Thyroid gland (tissue), 4 donors: ENCODE data around the gene ARHGAP8. TPM values are rescaled to one million over a fixed set of nuclear protein-coding genes. Genes with fewer than 3 reads are reported as not detected.

Experiments used
- DNase-seq, 2 donors: peaks; one replicate each; pipeline ENCODE4 v3.0.0-alpha.2; 2019
- H3K27ac ChIP-seq, 3 donors: fragments of 200-600 bp; sonication (generic); 1 replicate in 2 of 3; 2 replicates in 1 of 3; pipeline ENCODE4 v1.5.1; 2016 to 2019; ENCODE audit warnings: mild to moderate bottlenecking in 1 of 3, moderate library complexity in 1 of 3
- H3K27me3 ChIP-seq: fragments of 200-600 bp; sonication (generic); one replicate; pipeline ENCODE4 v1.5.1; 2019
- H3K36me3 ChIP-seq, 2 donors: fragments of 200-600 bp; sonication (generic); one replicate each; pipeline ENCODE4 v1.5.1; 2016 to 2019
- H3K4me1 ChIP-seq, 2 donors: fragments of 200-600 bp; sonication (generic); one replicate each; pipeline ENCODE4 v1.5.1; 2017 to 2019
- H3K4me3 ChIP-seq, 3 donors: fragments of 200-600 bp; sonication (generic); replicated peaks in 1 of 3; 1 replicate in 2 of 3; 2 replicates in 1 of 3; pipeline ENCODE4 v1.5.1; 2016; ENCODE audit warnings: mild to moderate bottlenecking in 1 of 3
- H3K9me3 ChIP-seq: fragments of 200-600 bp; sonication (generic); one replicate; pipeline ENCODE4 v1.5.1; 2017
- POLR2A ChIP-seq, 2 donors: fragments of 450-650 bp; IDR thresholded peaks; one replicate each; pipeline ENCODE4 v1.6.1; 2017; ENCODE audit warnings: antibody characterized with exemption in 2 of 2, mild to moderate bottlenecking in 2 of 2, moderate library complexity in 1 of 2
- WGBS, 2 donors: methylation state at CpG; one replicate each; pipeline ENCODE4 v1.1.5; 2017; 5-methylcytosine and 5-hydroxymethylcytosine counted together
- intact Hi-C: fragments of 100-400 bp; cut with DNase I; formaldehyde crosslinking; loops from one replicate; pipeline ENCODE4 v1.15.1; 2023
- total RNA-seq, 4 donors: library from RNA; depleted of rRNA; stranded (reverse); fragments of >200 nt; gene quantifications; one replicate each; pipeline ENCODE4 v1.2.3, GENCODE V29; 2016
- TF ChIP-seq, protein P1 (sequence below), 6 experiments: fragments of 200-600 bp in 3 of 6; fragments of 450-650 bp in 3 of 6; sonication (generic) in 3 of 6; IDR thresholded peaks; one replicate each; pipeline ENCODE4 v1.5.1; 2016 to 2019; ENCODE audit warnings: antibody characterized with exemption in 6 of 6, mild to moderate bottlenecking in 2 of 6, inconsistent platforms in 1 of 6, moderate library complexity in 1 of 6

Gene ARHGAP8
- total RNA-seq, 4 donors from 2014 or later = 24.8 to 44.3 (median 28.0) TPM

DNA sequence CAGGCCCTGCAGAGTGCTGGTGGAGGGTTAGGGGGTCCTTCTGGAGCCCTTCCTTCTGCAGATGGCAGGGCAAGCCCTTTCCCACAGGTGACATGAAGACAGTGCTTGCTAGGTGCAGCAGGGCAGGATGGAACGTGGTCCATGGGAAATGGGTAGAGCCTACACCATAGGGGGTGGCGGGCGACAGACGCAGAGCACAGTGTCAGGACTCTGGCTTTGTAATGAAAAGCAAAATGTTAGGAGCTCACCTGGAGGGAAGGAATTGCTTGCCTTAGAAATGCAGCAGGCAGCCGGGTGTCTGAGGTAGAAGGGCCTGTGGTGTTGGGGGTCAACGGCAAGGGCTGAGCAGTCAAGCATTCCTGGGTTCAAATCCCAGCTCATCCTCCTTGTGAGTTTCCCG, 54.9 kb downstream of the ARHGAP8 start:
- no peak overlapping the region for H3K4me3 ChIP-seq
- no peak for DNase-seq
- intact Hi-C loops = no loop called here
- no peaks in the 10 kb centered on the region for H3K36me3 ChIP-seq
- no peaks in the 10 kb centered on the region for H3K27me3 ChIP-seq
- H3K9me3 ChIP-seq = no peaks in the 10 kb centered on the region
- no peak for TF ChIP-seq POLR2A (IDR thresholded peaks at IDR 0.05)
- TF ChIP-seq, protein P1, sequence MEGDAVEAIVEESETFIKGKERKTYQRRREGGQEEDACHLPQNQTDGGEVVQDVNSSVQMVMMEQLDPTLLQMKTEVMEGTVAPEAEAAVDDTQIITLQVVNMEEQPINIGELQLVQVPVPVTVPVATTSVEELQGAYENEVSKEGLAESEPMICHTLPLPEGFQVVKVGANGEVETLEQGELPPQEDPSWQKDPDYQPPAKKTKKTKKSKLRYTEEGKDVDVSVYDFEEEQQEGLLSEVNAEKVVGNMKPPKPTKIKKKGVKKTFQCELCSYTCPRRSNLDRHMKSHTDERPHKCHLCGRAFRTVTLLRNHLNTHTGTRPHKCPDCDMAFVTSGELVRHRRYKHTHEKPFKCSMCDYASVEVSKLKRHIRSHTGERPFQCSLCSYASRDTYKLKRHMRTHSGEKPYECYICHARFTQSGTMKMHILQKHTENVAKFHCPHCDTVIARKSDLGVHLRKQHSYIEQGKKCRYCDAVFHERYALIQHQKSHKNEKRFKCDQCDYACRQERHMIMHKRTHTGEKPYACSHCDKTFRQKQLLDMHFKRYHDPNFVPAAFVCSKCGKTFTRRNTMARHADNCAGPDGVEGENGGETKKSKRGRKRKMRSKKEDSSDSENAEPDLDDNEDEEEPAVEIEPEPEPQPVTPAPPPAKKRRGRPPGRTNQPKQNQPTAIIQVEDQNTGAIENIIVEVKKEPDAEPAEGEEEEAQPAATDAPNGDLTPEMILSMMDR (IDR thresholded peaks at IDR 0.05) = no peak
- no peaks in the 10 kb centered on the region for H3K4me1 ChIP-seq
- H3K27ac ChIP-seq = no peak overlapping the region
- 78 to 83% methylated on average over 6 to 7 of the region's 7 CpGs for WGBS, 2 donors

DNA sequence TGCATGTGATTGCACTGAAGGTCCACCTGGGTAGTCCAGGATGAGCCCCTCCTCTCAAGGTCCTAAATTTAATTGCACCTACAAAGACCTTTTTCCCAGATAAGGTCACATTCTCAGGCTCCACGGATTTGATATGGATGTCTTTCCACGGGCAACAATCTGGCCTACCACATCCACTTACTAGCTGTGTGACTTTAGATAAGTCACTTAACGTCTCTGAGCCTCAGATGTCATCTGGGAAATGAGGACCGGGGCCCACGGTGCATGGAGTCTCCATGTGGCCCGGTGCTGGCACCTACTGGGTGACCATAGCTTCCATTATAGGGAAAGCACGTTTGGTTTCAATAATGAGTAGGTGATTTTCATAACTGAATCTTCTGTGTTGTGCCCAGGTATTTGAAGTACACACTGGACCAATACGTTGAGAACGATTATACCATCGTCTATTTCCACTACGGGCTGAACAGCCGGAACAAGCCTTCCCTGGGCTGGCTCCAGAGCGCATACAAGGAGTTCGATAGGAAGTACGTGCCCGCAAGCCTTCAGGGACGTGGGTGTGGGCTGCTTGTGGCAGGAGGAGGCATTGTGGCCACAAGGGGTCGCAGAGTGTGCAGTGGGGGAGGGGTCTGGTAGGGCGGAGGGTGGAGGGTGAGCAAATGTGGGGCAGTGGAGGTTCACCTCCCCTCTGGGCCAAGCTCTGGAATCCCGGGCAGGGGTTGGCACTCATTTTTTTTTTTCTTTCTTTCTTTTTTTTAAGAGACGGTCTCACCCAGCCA, 55.7 kb downstream of the ARHGAP8 start:
- Histone ChIP-seq H3K27ac (no peak overlapping the region), H3K27me3 (no peaks in the 10 kb centered on the region), H3K4me1 (no peaks in the 10 kb centered on the region), H3K36me3 (no peaks in the 10 kb centered on the region), H3K4me3 (no peak overlapping the region), H3K9me3 (no peaks in the 10 kb centered on the region)
- intact Hi-C loops = no loop called here
- WGBS, 2 donors = 80 to 82% methylated on average over 21 of the region's 21 CpGs
- DNase-seq = no peak
- TF ChIP-seq POLR2A (IDR thresholded peaks at IDR 0.05) = no peak
- TF ChIP-seq, protein P1 (IDR thresholded peaks at IDR 0.05) = no peak

DNA sequence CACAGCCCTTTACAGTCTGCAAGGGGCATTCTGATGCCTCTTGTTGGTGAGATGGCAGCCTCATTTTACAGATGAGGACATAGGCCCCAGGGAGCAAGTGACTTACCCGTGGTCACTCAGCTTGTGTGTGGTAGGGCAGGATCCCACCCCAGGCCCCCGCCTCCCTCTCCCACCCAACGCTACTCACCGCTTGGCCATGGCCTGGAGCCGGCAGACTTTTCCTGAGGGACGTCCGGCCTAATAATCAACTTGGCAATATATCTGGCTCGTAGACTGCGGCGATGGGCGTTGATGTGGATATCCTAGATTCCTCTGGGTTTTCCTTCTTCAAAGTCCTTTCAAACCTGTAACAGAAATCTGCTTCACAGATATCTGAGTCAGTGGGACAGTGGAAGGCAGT, 57.1 kb downstream of the ARHGAP8 start:
- no peaks in the 10 kb centered on the region for H3K36me3 ChIP-seq
- H3K4me1 ChIP-seq = no peaks in the 10 kb centered on the region
- H3K27ac ChIP-seq = no peak overlapping the region
- no peak for DNase-seq
- no peak overlapping the region for H3K4me3 ChIP-seq
- 77 to 80% methylated on average over 11 of the region's 11 CpGs for WGBS, 2 donors
- no peak for TF ChIP-seq POLR2A (IDR thresholded peaks at IDR 0.05)
- TF ChIP-seq, protein P1 (IDR thresholded peaks at IDR 0.05) = no peak
- no peaks in the 10 kb centered on the region for H3K27me3 ChIP-seq
- intact Hi-C loops = no loop called here
- no peaks in the 10 kb centered on the region for H3K9me3 ChIP-seq

DNA sequence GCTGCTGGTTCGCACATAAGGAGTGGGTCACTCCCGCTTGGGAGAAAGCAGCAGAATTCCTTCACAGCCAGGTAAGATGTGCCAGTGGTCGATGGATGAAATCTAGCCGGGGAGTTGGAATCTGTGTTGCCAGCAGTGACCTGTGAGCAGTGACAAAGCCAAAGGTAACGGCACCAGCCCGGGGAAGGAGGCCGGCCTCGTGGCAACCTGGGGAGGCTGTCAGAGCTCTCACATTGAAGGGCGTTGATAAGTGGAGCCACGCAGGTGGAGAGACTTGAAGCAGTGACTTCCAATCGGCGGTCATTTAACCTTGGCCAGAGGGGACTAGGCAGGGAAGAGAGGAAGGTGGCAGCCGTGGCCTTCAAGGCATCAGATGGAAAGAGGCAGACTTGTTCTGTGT, 58.8 kb downstream of the ARHGAP8 start:
- intact Hi-C loops = no loop called here
- TF ChIP-seq, protein P1 (IDR thresholded peaks at IDR 0.05) = no peak
- TF ChIP-seq POLR2A (IDR thresholded peaks at IDR 0.05) = no peak
- WGBS, 2 donors = 91 to 95% methylated on average over 13 of the region's 13 CpGs
- no peak overlapping the region for H3K4me3 ChIP-seq
- no peak overlapping the region for H3K27ac ChIP-seq
- H3K9me3 ChIP-seq = no peaks in the 10 kb centered on the region
- no peaks in the 10 kb centered on the region for H3K4me1 ChIP-seq
- DNase-seq = no peak
- H3K36me3 ChIP-seq = no peaks in the 10 kb centered on the region
- no peaks in the 10 kb centered on the region for H3K27me3 ChIP-seq

DNA sequence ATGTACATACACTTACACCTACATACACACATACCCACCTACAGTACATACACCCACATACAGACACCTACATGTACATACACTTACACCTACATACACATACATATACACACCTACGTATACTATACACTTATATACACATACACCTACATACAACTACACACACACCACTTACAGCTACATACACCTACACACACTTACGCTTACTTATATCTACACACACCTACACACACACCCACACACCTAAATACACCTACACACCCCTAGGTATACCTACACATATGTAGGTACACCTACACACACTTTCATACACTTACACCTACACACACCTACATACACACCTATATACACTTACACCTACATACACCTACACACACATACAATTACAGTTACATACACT, 61.0 kb downstream of the ARHGAP8 start:
- Histone ChIP-seq H3K4me1 (no peaks in the 10 kb centered on the region), H3K27me3 (no peaks in the 10 kb centered on the region), H3K4me3 (no peak overlapping the region), H3K27ac (no peak overlapping the region), H3K36me3 (no peaks in the 10 kb centered on the region), H3K9me3 (no peaks in the 10 kb centered on the region)
- DNase-seq = no peak
- WGBS, 2 donors = 0 to 93% methylated on average over 2 of the region's 2 CpGs
- intact Hi-C loops = no loop called here
- TF ChIP-seq, protein P1 (IDR thresholded peaks at IDR 0.05) = no peak
- no peak for TF ChIP-seq POLR2A (IDR thresholded peaks at IDR 0.05)
